ENCODE data around the gene MAP7D3.

Gene MAP7D3

DNA sequence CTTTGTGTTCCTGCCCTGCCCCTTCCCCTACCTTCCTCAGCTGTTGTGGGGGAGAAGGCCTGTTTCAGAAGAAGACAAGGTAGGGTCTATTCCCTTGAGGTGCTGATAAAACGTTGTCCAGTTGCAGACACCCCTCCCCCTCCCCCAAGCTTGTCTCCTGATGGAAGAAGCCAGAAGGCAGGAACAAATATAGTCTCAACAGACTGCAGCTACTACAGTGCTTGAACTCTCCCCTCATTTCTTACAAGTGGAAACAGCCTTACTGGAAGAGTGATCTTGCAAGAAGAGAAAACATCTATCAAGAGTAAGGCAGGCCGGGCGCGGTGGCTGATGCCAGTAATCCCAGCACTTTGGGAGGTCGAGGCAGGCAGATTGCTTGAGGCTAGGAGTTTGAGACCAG lies 11.0 kb upstream of the MAP7D3 start:
- no peak for DNase-seq (ENCODE audit: low read depth)
- TF ChIP-seq, protein P1, sequence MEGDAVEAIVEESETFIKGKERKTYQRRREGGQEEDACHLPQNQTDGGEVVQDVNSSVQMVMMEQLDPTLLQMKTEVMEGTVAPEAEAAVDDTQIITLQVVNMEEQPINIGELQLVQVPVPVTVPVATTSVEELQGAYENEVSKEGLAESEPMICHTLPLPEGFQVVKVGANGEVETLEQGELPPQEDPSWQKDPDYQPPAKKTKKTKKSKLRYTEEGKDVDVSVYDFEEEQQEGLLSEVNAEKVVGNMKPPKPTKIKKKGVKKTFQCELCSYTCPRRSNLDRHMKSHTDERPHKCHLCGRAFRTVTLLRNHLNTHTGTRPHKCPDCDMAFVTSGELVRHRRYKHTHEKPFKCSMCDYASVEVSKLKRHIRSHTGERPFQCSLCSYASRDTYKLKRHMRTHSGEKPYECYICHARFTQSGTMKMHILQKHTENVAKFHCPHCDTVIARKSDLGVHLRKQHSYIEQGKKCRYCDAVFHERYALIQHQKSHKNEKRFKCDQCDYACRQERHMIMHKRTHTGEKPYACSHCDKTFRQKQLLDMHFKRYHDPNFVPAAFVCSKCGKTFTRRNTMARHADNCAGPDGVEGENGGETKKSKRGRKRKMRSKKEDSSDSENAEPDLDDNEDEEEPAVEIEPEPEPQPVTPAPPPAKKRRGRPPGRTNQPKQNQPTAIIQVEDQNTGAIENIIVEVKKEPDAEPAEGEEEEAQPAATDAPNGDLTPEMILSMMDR (conservative IDR thresholded peaks at IDR 0.05; ENCODE audit: low read depth, low read length), result no peak
- H3K4me3 ChIP-seq (ENCODE audit: low read length), result no peak overlapping the region

GRCh38 chrX:136261321-136261720 lies 10.1 kb upstream of the MAP7D3 start:
- H3K4me3 ChIP-seq (ENCODE audit: low read length), result no peak overlapping the region
- TF ChIP-seq, protein P1 (conservative IDR thresholded peaks at IDR 0.05; ENCODE audit: low read depth, low read length), result no peak
- DNase-seq (ENCODE audit: low read depth), result no peak

DNA sequence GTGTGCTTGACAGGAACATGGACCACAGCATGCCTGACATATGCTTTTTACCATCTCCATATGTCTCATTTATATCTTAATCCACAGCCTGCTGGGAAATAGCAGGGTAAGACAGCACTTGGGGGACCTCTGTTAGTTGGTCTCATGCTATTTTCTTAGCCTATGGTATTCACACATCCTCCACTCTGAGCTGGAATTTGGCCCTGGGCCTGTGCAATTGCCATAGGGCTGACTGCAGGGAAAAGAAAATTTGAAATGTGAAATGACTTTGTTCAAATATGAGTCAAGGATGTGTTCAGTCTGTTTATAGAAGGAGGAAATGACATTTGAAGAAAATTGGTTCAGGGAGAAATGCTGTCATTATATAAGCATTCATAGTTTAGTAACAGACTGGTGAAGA lies 9.6 kb upstream of the MAP7D3 start:
- no peak overlapping the region for H3K4me3 ChIP-seq (ENCODE audit: low read length)
- TF ChIP-seq, protein P1 (conservative IDR thresholded peaks at IDR 0.05; ENCODE audit: low read depth, low read length), result no peak
- DNase-seq (ENCODE audit: low read depth), result no peak

DNA sequence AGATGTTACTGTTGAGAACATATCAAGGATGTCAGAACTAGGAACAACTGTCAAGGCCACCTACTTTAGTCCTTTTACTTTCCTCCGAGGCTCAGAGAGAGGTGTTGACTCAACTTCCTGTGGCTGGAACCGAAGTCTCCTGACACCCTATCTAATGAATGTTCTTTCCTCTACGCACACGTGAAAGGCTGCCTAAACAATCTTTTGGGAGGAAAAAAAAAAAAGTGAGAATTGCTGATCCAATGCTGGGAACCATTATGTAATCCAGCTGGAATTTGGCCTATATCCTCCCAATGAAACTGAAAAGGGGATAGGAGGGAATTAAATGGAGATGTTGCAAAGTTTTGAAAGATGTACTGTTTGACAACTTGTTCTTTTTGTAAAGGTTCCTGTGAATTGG lies 8.3 kb upstream of the MAP7D3 start:
- DNase-seq (ENCODE audit: low read depth), result peak; percentile 30
- TF ChIP-seq, protein P1 (conservative IDR thresholded peaks at IDR 0.05; ENCODE audit: low read depth, low read length), result no peak
- H3K4me3 ChIP-seq (ENCODE audit: low read length), result no peak overlapping the region

- TF ChIP-seq, protein P1 (conservative IDR thresholded peaks at IDR 0.05; ENCODE audit: low read depth, low read length), result no peak
- no peak for DNase-seq (ENCODE audit: low read depth)
- no peak overlapping the region for H3K4me3 ChIP-seq (ENCODE audit: low read length)
Measured at GRCh38 chrX:136258951-136259350, 7.8 kb upstream of the MAP7D3 start.

GRCh38 chrX:136256026-136256425 lies 4.8 kb upstream of the MAP7D3 start:
- no peak for DNase-seq (ENCODE audit: low read depth)
- TF ChIP-seq, protein P1 (conservative IDR thresholded peaks at IDR 0.05; ENCODE audit: low read depth, low read length), result no peak
- H3K4me3 ChIP-seq (ENCODE audit: low read length), result no peak overlapping the region

GRCh38 chrX:136255541-136255940 lies 4.3 kb upstream of the MAP7D3 start:
- TF ChIP-seq, protein P1 (conservative IDR thresholded peaks at IDR 0.05; ENCODE audit: low read depth, low read length), result no peak
- no peak overlapping the region for H3K4me3 ChIP-seq (ENCODE audit: low read length)

More at GRCh38 chrX:136255541-136255940, 4.3 kb upstream of the MAP7D3 start:
- DNase-seq (ENCODE audit: low read depth), result no peak
